IMR-90 (cell line): ENCODE data around the gene IL16.
"Not testable (repeated sequence)": the region's sequence is repeated elsewhere in the genome, so short reads cannot be mapped to it uniquely, and the experiment has no call there.

Experiments
- CEBPB ChIP-seq: IDR thresholded peaks from 2 replicates; pipeline ENCODE4 v1.6.1; 2012; ENCODE audit warnings: low read depth, low read length, improper control_type of control experiment
- CHD1 ChIP-seq: IDR thresholded peaks from 2 replicates; pipeline ENCODE4 v1.6.1; 2012; ENCODE audit warnings: low read depth, low read length, improper control_type of control experiment
- CTCF ChIP-seq: conservative IDR thresholded peaks from 2 replicates; pipeline ENCODE4 v1.5.1; 2012; ENCODE audit warnings: mild to moderate bottlenecking, low read depth, low read length, improper control_type of control experiment
- ELK1 ChIP-seq: fragments of 150-350 bp; IDR thresholded peaks from 2 replicates; pipeline ENCODE4 v1.6.1; 2016; ENCODE audit warnings: low read depth, mild to moderate bottlenecking, low read length, moderate library complexity, borderline replicate concordance
- MXI1 ChIP-seq: IDR thresholded peaks from 2 replicates; pipeline ENCODE4 v1.6.1; 2012; ENCODE audit warnings: low read depth, mild to moderate bottlenecking, low read length, moderate library complexity, borderline replicate concordance
- NFE2L2 ChIP-seq: fragments of 150-350 bp; IDR thresholded peaks from 2 replicates; pipeline ENCODE4 v1.6.1; 2016; ENCODE audit warnings: low read depth, mild to moderate bottlenecking, low read length
- POLR2A ChIP-seq: IDR thresholded peaks from 2 replicates; pipeline ENCODE4 v1.6.1; 2012; ENCODE audit warnings: mild to moderate bottlenecking, low read depth, low read length
- RFX5 ChIP-seq: IDR thresholded peaks from 2 replicates; pipeline ENCODE4 v1.8.0; 2012; ENCODE audit warnings: low read depth, mild to moderate bottlenecking, low read length, moderate library complexity
- SMC3 ChIP-seq: fragments of 150-350 bp; IDR thresholded peaks from 2 replicates; pipeline ENCODE4 v1.6.1; 2016; ENCODE audit warnings: low read depth, mild to moderate bottlenecking, antibody characterized with exemption, low read length, moderate library complexity

GRCh38 chr15:81331141-81331540 lies 134.5 kb downstream of the IL16 start:
- not testable (repeated sequence) for TF ChIP-seq CTCF, SMC3, RFX5, POLR2A, CEBPB, MXI1, ELK1, NFE2L2, CHD1
